Ovary (tissue), 9 donors: ENCODE measurements around the gene DYNC1I1. TPM values are rescaled to one million over a fixed set of nuclear protein-coding genes. Genes with fewer than 3 reads are reported as not detected.

ENCODE experiments used
- DNase-seq, 5 donors: peaks; one replicate each; pipeline ENCODE4 v3.0.0-alpha.2; 2019 to 2020
- H3K27ac ChIP-seq, 2 donors: fragments of 200-600 bp; one replicate each; pipeline versions ENCODE4 v1.5.1 to v1.8.0; 2019 to 2022
- H3K27me3 ChIP-seq: fragments of 200-600 bp; one replicate; pipeline ENCODE4 v1.8.0; 2022
- H3K36me3 ChIP-seq: fragments of 200-600 bp; sonication (generic); one replicate; pipeline ENCODE4 v1.5.1; 2019
- H3K4me1 ChIP-seq: one replicate; pipeline ENCODE4 v1.8.1; 2013; ENCODE audit warnings: mild to moderate bottlenecking, moderate library complexity; ENCODE audit not compliant: insufficient read depth
- H3K4me3 ChIP-seq: fragments of 200-600 bp; sonication (generic); one replicate; pipeline ENCODE4 v1.5.1; 2017
- H3K9me3 ChIP-seq, 2 donors: fragments of 200-600 bp in 1 of 2; sonication (generic) in 1 of 2; one replicate each; pipeline versions ENCODE4 v1.5.1 to v1.8.1; 2013 to 2019; ENCODE audit warnings: mild to moderate bottlenecking in 1 of 2, moderate library complexity in 1 of 2
- CTCF ChIP-seq, 3 donors: fragments of 450-650 bp in 2 of 3; fragments of 200-600 bp in 1 of 3; IDR thresholded peaks; one replicate each; pipeline versions ENCODE4 v1.5.1 to v1.8.0; 2016 to 2022; ENCODE audit warnings: antibody characterized with exemption in 3 of 3, mild to moderate bottlenecking in 1 of 3
- EP300 ChIP-seq: sonication (generic); formaldehyde crosslinking; IDR thresholded peaks from one replicate; pipeline ENCODE4 v1.6.1; 2017; ENCODE audit warnings: antibody characterized with exemption
- POLR2A ChIP-seq: fragments of 450-650 bp; IDR thresholded peaks from one replicate; pipeline ENCODE4 v1.6.1; 2017; ENCODE audit warnings: antibody characterized with exemption, mild to moderate bottlenecking, moderate library complexity
- WGBS, 3 donors: extraction: QIAGEN DNeasy Blood & Tissue Kit in 1 of 3; methylation state at CpG; one replicate each; pipeline versions ENCODE4 v1.1.5 to v1.1.7; 2013 to 2017; 5-methylcytosine and 5-hydroxymethylcytosine counted together
- intact Hi-C, 4 donors: fragments of 100-400 bp; cut with DNase I; formaldehyde crosslinking; loops; one replicate each; pipeline versions ENCODE4 v1.11.0 to v1.15.1; 2022 to 2023
- polyA plus RNA-seq, 2 donors: library from polyadenylated mRNA; stranded (reverse); fragments of 200-250 nt in 1 of 2; fragments of 350-450 nt in 1 of 2; fragmentation: Illumina TruSeq in 1 of 2; extraction: RNeasy Lipid Tissue Mini Kit (QIAGEN cat#74804) in 1 of 2; gene quantifications; one replicate each; pipeline ENCODE4 v1.2.3, GENCODE V29; 2013 to 2014
- total RNA-seq, 7 donors: library from RNA; depleted of rRNA in 2 of 7; stranded (reverse); fragments of >200 nt in 2 of 7; fragmentation: NEBNext Ultra II Directional in 3 of 7; extraction: Animal tissue kit (Norgen Biotek cat#: 25700) in 3 of 7; gene quantifications; one replicate each; pipeline versions ENCODE4 v1.1.0 to v1.2.4, GENCODE V29; 2016 to 2023
- donor health status: DM: no; HTN: no; CAD: no; lungs with moderate emphysema.
- donor health status: DM: no; HTN: no; CAD: no.
- donor health status: Bipolar disorder and iron deficiency.
- donor health status: DM: yes; HTN: yes; CAD: no.
- donor health status: DM: no; HTN: no; CAD: no.
- donor health status: DM: yes; HTN: yes; CAD: no.

DYNC1I1 gene
- total and polyA plus RNA-seq, 9 donors: 4.2 to 19.3 (median 6.9) TPM

- DNase-seq: no peak
- TF ChIP-seq CTCF (IDR thresholded peaks at IDR 0.05) (no peak), EP300 (no peak), POLR2A (no peak)
- H3K9me3 ChIP-seq: no peaks in the 10 kb centered on the region
- H3K27ac ChIP-seq: peak overlapping the region in 1 of 2 donors; percentile 76
- no peaks in the 10 kb centered on the region for H3K27me3 ChIP-seq
- H3K36me3 ChIP-seq: no peaks in the 10 kb centered on the region
- H3K4me3 ChIP-seq: no peak overlapping the region
- intact Hi-C loops: no loop called here
- WGBS, 3 donors: 72 to 85% (median 82%) methylated on average over 7 of the region's 7 CpGs
- H3K4me1 ChIP-seq: peaks cover 10% of the 10 kb centered on the region
Measured at GRCh38 chr7:96061009-96061408, 288.7 kb downstream of the DYNC1I1 start.

GRCh38 chr7:96061844-96062243 is 289.5 kb downstream of the DYNC1I1 start:
- no peaks in the 10 kb centered on the region for H3K9me3 ChIP-seq
- no peaks in the 10 kb centered on the region for H3K27me3 ChIP-seq
- H3K4me3 ChIP-seq: no peak overlapping the region
- peak overlapping the region in 1 of 2 donors; percentile 58 for H3K27ac ChIP-seq
- intact Hi-C loops: no loop called here
- TF ChIP-seq POLR2A: no peak
- TF ChIP-seq CTCF (IDR thresholded peaks at IDR 0.05): no peak
- TF ChIP-seq EP300: no peak
- no peaks in the 10 kb centered on the region for H3K36me3 ChIP-seq
- DNase-seq: peak; percentile 52 to 75 (median 59)
- 9 to 28% (median 12%) methylated on average over 4 of the region's 4 CpGs for WGBS, 3 donors
- peaks cover 11% of the 10 kb centered on the region for H3K4me1 ChIP-seq

GRCh38 chr7:96067321-96067720 is 295.0 kb downstream of the DYNC1I1 start:
- intact Hi-C loops: no loop called here
- peaks cover 4% of the 10 kb centered on the region for H3K4me1 ChIP-seq
- no peaks in the 10 kb centered on the region for H3K9me3 ChIP-seq
- 71 to 81% (median 73%) methylated on average over 1 of the region's 1 CpG for WGBS, 3 donors
- H3K27ac ChIP-seq: no peak overlapping the region
- DNase-seq: no peak
- TF ChIP-seq EP300 (no peak), CTCF (IDR thresholded peaks at IDR 0.05) (no peak), POLR2A (no peak)
- no peak overlapping the region for H3K4me3 ChIP-seq
- H3K36me3 ChIP-seq: no peaks in the 10 kb centered on the region
- H3K27me3 ChIP-seq: no peaks in the 10 kb centered on the region

- intact Hi-C loops: no loop called here
- Histone ChIP-seq H3K9me3 (no peaks in the 10 kb centered on the region), H3K4me1 (peaks cover 1% of the 10 kb centered on the region), H3K27ac (no peak overlapping the region), H3K4me3 (no peak overlapping the region), H3K27me3 (no peaks in the 10 kb centered on the region), H3K36me3 (no peaks in the 10 kb centered on the region)
- no peak for DNase-seq
- 89 to 97% (median 91%) methylated on average over 3 of the region's 3 CpGs for WGBS, 3 donors
- TF ChIP-seq CTCF (IDR thresholded peaks at IDR 0.05) (no peak), EP300 (no peak), POLR2A (no peak)
Measured at GRCh38 chr7:96069401-96069800, 297.0 kb downstream of the DYNC1I1 start.
